GM18861 (cell line): Measurements from ENCODE around the gene LRRC3.
"Not testable (repeated sequence)": the region's sequence is repeated elsewhere in the genome, so short reads cannot be mapped to it uniquely, and the experiment has no call there.

ENCODE experiments used
- ATAC-seq: cut with Tn5 transposase; IDR thresholded peaks from one replicate; pipeline ENCODE4 v1.9.1; 2021; ENCODE audit not compliant: unreplicated experiment

The LRRC3 gene

GRCh38 chr21:44454747-44455523 is at the start of gene LRRC3:
Gene LRRC3 (plus strand): TSS chr21:44455510. CDS start chr21:44456645, 1,135 bp downstream.
- no peak for ATAC-seq

GRCh38 chr21:44405948-44406872 is 49.1 kb upstream of the LRRC3 start:
- ATAC-seq: no peak

GRCh38 chr21:44406953-44407352 is 48.4 kb upstream of the LRRC3 start:
- no peak for ATAC-seq

GRCh38 chr21:44407493-44407892 is 47.8 kb upstream of the LRRC3 start:
- ATAC-seq: no peak

GRCh38 chr21:44408226-44408625 is 47.1 kb upstream of the LRRC3 start:
- no peak for ATAC-seq

- ATAC-seq: no peak
Observed at GRCh38 chr21:44413566-44414290, 41.6 kb upstream of the LRRC3 start.

- ATAC-seq: no peak
Observed at GRCh38 chr21:44414291-44415072, 40.8 kb upstream of the LRRC3 start.

- no peak for ATAC-seq
Observed at GRCh38 chr21:44415073-44416025, 40.0 kb upstream of the LRRC3 start.

- ATAC-seq: no peak
Observed at GRCh38 chr21:44416193-44416592, 39.1 kb upstream of the LRRC3 start.

- not testable (repeated sequence) for ATAC-seq
Observed at GRCh38 chr21:44417621-44418107, 37.6 kb upstream of the LRRC3 start.

GRCh38 chr21:44418108-44418875 is 37.0 kb upstream of the LRRC3 start:
- no peak for ATAC-seq

GRCh38 chr21:44418876-44419230 is 36.5 kb upstream of the LRRC3 start:
- no peak for ATAC-seq

- no peak for ATAC-seq
Observed at GRCh38 chr21:44419679-44420078, 35.6 kb upstream of the LRRC3 start.

GRCh38 chr21:44420416-44421205 is 34.7 kb upstream of the LRRC3 start:
- no peak for ATAC-seq

- no peak for ATAC-seq
Observed at GRCh38 chr21:44421901-44422840, 33.1 kb upstream of the LRRC3 start.

GRCh38 chr21:44423312-44423821 is 31.9 kb upstream of the LRRC3 start:
- no peak for ATAC-seq
